GM23248 (cell line): Measurements from ENCODE around the gene MNAT1.
"Not testable (repeated sequence)": the region's sequence is repeated elsewhere in the genome, so short reads cannot be mapped to it uniquely, and the experiment has no call there.

ENCODE experiments used
- EZH2 ChIP-seq: fragments of 200-600 bp; sonication (generic); IDR thresholded peaks from 2 replicates; pipeline ENCODE4 v1.6.1; 2018; ENCODE audit warnings: antibody characterized with exemption, mild to moderate bottlenecking; ENCODE audit not compliant: insufficient read depth, poor library complexity, severe bottlenecking
- EZH2phosphoT487 ChIP-seq: fragments of 200-600 bp; sonication (generic); IDR thresholded peaks from 2 replicates; pipeline ENCODE4 v1.6.1; 2018; ENCODE audit warnings: antibody characterized with exemption, moderate library complexity, mild to moderate bottlenecking, low read depth; ENCODE audit not compliant: insufficient read depth

DNA sequence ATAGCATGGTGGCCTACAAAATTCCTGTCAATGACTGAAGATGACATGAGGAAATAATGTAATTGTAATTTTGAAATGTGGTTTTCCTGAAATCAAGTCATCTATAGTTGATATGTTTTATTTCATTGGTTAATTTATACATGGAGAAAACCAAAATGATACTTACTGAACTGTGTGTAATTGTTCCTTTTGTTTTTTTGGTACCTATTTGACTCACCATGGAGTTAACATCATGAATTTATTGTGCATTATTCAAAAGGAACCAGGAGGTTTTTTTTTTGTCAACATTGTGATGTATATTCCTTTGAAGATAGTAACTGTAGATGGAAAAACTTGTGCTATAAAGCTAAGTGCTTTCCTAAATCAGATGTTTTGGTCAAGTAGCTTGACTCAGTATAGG is 46.0 kb downstream of the MNAT1 start:
- TF ChIP-seq EZH2phosphoT487, EZH2: not testable (repeated sequence)
